Activated CD8-positive, alpha-beta memory T cell treated with anti-CD3 and anti-CD28 coated beads for 24 hours (primary cell): Measurements from ENCODE around the gene BCCIP.
A peak's percentile ranks its signal among the peaks of the same experiment; 100 is the strongest.

ENCODE experiments used
- DNase-seq: peaks from one replicate; pipeline ENCODE4 v3.0.0-alpha.2; 2020

The BCCIP gene

DNA sequence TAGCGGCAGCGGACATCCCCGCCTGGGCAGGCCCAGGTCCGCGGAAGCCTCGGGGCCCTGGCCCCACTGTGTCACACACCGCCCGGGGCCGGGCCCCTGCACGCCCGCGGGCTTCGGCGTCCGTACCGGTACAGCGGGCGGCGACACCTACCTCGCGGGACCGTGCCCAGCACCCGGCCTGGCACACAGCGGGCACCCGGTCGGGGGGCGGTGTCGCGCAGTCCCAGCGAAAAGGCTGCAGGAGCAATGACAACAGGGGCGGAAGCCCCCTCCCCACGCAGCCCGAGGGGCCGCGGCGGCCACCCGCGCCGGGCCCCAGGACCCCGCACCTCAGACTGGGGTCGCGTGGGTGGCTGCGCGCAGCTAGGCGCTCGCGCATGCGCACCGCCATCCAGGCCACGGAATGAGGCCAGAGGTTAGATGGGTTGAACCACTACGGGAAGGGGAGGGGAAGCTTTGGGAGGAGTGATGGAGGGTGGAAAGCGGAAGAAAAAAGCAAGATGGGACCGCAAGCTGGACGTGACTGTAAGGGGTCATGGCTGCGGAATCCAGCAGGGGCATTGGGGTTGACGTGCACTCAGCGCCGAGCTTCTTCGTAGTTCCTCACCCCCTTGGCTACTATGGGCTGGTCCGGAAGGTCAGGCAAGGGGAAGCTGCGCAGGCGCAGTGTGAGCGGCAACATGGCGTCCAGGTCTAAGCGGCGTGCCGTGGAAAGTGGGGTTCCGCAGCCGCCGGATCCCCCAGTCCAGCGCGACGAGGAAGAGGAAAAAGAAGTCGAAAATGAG, at the start of gene BCCIP, which contains the start of gene UROS:
Gene BCCIP, plus strand, starts transcription at position 669 of the 785 bp plus-strand sequence. Its CDS starts 12 bp downstream, at position 681.
Gene UROS, minus strand, starts transcription at position 381 of the 785 bp plus-strand sequence. CDS start 6,759 bp downstream, outside the sequence.
- peak; percentile 96 for DNase-seq

DNA sequence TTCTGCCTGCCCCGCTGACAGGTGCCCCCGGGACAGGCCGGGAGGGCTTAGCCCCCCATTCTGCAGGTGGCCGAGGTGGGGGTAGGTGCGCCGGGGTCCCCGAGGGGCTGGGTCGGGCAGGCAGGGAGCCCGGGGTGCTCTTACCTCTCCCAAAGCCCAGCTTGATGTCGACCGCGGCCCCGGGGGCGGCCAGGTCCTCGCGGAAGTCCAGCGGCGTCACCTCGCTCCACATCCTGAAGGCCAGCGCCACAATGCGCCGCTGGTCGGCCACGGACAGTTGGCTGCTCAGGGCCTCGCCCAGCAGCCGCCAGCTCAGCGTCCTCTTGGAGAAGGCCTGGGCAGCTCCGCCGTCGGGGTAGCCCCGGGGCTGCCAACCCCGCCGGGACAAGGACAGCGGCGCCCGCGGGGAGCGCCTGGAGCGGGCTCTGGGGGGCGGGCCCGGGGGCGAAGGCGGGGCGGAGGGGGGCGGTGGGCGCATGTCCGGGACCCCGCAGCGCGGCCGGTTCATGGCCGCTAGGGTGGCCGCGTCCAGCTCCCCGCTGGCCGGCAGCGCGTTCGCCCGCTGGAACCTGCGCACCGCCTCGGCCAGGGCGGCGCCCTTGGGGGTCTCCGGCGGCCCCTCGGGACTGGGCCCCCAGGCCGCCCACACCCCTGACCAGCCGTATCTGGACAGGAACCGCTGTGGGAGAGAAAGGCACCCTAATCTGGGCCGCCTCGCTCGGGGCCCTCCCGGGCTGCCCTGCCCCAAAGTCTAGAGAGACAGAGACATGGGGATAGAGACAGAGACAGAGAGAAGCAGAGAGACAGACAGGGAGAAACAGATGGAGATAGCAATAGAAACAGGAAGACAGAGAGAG, 49.4 kb upstream of the BCCIP start:
- DNase-seq, result no peak

DNA sequence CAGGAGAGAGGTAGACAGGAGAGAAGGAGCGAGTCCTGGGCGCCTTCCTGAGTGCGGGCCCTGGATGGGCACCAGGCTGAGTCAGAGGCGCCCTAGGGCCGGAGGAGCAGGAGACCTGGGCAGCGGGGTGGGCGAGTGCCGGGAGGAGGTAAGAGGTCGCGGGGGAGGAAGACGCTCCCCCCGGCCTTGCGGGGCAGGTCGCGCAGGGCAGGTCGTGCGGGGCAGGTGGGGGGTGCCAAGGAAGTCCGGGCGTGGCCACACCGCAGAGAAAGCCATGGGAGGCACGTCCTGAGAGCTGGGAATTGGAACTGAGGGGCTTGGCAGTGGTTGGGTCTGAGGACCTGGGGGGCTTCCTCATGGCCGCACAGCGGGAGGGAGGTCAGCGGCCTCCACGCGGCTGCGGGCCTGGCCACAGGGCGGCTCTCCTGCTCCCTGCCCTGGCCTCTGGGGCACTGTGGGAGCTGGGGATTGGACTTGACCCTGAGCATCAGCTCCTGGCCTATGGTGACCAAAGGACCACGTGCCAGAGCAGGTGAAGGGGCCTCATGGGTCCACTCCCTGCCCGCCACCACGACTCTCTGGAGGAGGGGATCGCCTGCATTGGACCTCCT, 48.7 kb upstream of the BCCIP start:
- DNase-seq, result no peak

DNA sequence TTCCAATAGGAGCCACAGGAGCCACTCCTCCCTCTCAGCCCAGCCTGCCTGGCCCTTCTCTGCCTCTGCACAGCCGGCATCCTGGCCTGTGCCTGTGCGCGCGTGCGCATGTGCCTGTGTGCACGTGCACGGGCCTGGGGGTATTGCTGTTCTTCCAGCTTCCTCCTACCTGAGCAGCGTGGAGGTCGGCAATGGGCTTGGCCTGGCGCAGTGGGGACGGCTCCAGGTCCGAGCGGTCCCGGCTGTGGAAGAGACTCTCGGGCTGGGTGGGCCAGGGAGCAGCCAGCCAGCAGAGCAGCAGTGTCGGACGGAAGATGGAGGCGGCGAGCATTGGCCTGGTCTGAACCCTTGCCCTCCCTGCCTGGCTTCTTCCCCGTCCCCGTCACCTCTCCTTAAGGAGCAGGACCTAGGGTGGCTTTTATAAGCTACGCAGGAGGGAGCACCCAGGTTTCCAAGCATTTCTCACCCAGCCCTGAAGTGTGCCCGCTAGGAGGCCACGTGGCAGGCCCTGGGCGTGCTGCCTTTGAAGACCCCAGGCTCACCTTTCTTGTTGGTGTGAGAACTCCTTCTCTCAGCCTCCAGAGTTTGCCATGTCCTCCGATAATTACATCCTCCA, 47.7 kb upstream of the BCCIP start, which contains the start of gene MMP21:
Gene MMP21, minus strand, starts transcription at position 331 of the 616 bp plus-strand sequence. Its CDS starts 0 bp downstream, at position 331.
- DNase-seq, result no peak

DNA sequence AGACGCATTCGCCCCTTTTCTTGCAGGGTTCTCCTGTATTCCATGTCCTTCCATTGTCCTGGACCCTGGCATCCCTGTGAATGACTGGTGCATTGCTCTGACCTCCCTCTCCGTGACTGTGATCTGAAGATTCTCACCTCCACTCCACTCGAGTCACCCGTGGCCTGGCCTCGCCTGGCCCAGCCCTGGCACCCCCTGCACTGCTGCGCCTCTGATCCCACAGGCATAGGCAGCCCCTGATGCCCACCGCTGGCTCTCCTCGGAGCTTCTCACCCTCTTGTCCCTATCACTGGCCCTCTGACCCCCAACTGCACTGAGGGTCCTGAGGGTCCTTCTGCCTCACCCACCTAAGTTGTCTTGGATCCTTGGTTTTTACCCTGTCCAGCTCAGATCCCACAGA, 45.5 kb upstream of the BCCIP start:
- no peak for DNase-seq

DNA sequence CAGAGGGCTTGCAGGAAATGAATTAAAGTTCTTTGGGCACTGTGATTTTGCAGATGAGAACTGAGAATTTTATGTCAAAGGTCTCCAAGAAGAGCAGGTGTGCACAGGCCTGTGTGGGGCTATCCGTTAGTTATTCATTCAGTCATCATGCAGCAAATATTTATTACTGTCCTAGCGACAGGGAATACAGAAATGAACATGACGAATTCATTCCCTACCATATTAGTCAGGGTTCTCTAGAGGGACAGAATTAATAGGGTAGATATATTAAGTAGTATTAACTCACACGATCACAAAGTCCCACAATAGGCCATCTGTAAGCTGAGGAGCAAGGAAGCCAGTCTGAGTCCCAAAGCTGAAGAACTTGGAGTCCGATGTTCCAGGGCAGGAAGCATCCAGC, 44.8 kb upstream of the BCCIP start:
- DNase-seq, result no peak

DNA sequence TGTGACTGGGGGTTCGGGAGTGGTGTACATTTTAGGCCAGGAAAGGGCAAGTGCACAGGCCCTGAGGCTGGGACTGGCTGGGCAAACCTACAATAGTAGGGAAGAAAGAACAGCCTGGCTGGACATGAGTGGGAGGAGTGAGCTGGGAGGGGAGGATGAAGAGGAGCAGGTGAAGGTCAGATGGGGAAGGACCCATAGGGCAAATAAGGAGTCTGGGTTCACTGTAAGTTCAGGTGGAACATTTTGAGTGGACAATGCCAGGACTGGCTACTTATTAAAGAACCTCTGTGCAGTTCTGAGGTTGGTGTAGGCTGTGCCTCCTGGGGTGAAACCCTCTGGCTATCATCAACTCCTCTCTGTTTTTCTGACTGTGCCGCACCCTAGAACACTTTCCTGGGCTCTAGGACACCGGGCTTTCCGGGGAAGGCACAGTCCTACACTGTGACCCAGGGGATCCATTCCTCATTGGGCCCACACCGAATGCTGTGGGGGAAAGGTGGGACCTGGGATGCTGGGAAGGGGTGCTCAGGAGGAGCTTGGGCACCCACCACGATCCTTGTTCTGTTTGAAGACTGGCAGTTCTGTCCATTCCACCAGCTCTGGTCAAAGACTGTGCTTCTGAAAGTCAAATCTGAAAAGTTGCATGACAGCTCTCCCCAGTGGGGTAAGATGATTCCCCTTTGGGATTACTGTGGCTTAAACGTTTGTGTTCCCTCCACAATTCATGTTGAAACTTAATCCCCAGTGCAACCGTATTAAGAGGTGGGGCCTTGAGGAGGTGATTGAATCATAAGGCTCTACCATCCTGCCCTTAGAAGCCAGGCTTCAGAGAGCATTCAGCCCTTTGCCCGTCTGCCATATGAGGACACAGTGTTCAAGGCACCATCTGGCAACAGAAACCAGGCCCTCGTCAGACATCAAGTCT, 43.7 kb upstream of the BCCIP start:
- DNase-seq, result peak; percentile 47

DNA sequence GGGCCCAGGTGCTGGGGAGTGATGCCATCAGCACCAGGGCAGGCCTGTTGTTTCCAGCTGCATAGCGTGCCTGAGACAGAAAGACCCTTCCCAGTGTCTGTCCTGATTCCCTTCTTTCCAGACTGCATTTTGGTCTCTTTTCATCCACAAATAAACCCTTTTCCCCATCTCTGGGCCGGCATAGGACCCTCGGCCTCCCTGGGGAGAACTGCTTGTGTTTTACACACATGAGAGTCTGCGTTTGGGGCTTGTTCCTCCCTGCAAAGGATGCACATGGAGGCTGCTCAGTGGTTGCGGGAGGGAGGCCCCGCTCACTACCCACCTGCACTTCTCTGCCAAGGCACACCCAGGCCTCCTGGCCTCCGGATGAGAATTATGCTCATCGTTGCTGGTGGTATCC, 42.0 kb upstream of the BCCIP start:
- no peak for DNase-seq

DNA sequence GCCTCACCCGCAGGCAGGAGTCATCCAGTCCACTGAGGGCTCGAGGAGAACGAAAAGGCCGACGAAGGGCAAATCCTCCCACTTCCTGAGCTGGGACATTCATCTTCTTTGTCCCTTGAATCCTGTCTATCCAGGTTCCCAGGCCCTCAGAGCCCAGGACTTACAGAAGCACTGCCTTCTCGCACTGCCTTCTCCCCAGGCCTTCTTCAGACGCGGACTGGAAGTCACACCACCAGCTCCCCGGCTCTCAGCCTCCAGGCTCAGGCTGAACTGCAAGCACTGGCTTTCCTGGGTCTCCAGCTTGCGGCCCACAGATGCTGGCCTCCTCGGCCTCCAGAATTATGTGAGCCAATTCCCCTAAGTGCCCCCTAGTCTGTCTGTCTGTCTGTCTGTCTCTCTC, 41.3 kb upstream of the BCCIP start:
- DNase-seq, result peak; percentile 15

DNA sequence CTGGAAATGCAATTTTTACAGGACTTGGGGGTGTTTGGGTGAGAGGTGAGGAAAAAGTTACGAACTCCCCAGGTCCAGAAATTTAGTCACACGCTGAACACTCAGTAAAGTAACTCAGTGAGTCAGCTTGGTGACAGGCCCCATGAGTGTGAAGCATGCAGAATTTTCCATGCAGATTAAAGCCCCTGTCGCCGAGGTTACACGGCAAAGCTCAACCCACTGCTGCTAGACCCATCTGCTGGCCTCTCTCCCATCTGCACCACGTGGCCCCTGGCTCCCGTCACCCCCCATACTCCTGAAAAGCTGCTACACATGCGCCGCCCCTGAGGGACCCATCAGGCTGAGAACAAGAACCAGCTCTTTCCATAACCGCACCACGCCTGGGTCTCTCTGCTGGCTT, 40.7 kb upstream of the BCCIP start:
- no peak for DNase-seq

DNA sequence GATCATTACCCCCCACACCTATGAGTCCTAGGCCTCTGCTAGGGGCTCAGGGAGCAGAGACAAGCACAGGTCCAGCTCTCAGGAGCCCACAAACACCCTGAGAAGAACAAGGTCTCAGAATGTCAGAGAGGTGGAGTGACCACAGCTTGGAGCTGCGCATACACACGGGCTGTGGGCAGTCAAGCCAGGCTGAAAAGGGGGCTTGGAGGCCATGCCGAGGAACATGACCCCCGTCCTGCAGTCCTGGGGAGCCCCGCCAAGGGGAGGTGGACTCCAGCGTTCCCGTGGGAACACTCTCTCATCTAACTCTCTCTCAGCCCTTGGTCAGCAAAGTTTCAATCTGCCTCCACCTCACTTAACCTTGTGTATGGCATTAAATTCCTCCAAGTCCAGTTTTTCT, 39.9 kb upstream of the BCCIP start:
- no peak for DNase-seq

DNA sequence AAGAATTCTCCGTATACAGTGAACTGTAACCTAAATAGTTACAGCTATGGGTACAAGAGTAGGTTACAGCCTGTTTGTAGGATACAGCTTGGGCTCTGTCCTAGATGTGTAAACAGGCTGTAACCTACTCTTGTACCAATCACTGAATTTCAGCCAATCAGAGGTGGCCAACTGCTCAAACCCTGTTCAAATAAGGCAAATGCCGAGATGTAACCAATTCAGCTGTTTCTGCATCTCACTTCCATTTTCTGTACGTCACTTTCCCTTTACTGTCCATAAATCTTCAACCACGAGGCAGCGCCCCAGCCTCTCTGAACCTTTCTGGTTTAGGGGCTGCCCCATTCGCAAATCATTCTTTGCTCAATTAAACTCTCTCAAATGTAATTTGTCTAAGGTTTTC, 39.4 kb upstream of the BCCIP start:
- no peak for DNase-seq

DNA sequence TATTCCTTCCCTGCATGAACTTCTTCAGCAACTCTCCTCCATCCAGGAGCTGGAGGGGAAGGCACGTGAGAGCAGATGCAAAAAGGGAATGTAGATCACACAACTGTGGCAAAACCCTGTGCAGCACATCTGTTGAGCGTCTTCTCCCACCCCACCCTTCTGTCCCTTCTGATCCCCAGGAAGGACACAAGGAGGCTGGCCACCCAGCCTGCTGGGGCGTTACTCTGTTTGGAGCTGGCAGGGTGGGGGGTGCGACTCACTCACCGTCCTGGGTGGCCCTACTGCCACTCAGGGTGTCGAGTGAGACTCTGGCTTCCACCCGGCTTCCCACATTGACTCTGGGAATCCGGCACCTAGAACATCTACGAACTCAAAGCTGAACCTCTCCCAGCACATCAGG, 37.6 kb upstream of the BCCIP start:
- no peak for DNase-seq

DNA sequence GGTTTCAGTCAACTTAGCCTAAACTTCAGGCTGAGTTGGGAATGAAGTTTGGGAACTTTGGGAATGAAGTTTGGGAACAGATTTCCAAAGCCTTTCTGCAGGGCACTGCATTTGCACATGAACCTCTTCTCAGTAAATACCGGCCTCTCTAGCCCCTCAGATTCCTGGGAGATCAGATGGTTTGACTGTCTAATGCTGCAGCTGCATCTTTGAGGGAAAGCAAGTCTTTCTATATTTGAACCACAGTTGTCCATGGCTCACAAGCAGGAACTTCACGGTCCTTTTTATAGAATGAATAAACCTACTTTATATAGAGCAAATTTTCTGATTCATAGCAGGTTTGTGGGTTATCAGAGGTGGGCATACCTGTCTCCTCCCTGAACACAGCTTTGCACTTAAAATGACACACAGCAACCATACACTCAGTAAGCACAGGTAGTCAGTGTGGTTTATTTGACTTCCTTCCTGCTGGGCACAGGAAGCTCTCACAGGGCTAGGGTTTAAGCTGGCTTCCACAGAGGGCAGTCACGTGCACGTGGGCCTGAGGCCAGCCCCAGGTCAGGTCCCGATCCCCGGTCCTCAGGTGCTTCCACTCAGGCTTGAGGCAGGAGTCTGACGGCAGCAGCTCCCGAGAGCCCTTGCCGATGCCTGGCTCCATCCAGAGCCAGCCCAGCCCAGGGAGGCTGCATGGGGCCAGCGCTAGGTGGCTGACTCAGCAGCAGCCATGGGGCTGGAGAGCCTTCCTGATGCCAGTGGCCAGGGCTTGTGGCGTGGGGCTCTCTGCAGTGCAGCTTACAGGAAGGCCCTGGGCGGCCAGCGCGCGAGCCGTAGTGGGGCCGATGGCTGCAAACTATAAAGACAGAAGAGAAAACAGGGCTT, 35.0 kb upstream of the BCCIP start:
- DNase-seq, result no peak

DNA sequence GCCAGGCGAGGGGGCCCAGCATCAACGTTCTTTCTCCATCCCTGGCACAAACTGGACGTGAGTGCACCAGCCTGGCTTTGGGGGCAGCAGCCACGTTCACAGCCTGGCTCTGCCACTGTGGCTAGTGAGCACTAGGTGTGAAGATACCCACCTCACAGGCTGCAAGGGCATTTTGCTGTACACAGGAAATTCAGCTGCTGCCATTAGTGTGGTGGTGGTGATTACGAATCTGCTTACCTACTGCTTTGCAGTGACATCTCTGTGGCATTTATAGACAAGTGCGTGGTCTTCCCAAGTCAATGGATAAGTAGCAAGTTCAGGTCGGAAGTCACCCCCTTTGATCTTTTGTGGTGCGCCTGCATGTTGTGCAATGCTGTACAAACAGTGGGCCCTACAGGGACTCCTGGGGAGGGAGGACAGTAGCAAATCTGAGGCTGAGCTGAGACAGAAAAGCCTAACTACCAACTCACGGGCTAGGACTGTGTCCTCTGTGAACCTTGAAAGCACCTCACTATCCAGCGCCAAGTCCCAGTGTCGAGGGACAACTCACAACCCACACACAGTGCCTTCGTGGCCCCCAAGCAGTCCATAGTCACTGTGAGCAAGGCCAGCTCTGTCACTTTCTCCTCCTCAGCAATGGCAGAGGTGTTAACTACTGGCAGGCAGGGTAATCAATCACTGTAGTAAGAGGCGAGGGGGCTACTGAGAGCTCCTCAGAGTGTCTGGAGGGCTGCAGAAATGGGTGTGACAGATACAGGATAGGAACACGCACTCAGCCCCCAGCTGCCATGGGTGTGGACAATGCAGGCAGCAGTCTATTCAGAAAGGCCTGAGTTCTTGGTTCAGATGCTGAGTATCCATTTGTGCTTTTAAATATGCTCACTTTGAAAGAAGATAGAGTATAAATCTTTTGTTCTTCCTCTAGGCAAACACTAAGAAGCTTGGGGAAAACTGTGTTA, 30.7 kb upstream of the BCCIP start:
- no peak for DNase-seq

DNA sequence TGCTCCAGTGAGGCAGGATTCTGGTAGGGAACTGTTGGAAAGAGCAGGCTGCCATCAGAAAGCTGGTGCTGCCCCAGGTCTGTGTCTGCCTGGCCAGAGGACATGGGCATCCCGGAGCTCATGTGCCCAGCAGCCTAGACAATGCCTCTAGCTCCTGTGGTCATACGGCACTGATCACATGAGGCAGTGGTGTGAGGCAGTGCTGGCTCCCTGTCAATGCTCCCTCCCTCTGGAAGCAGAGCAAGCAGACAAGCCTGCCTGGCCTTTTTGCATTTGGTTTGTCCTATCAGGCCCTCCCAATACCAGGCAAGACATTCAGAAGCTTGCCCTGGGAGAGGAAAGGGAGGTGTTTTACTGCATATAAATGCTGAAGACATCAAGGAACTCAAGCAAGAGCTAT, 28.2 kb upstream of the BCCIP start:
- DNase-seq, result no peak

DNA sequence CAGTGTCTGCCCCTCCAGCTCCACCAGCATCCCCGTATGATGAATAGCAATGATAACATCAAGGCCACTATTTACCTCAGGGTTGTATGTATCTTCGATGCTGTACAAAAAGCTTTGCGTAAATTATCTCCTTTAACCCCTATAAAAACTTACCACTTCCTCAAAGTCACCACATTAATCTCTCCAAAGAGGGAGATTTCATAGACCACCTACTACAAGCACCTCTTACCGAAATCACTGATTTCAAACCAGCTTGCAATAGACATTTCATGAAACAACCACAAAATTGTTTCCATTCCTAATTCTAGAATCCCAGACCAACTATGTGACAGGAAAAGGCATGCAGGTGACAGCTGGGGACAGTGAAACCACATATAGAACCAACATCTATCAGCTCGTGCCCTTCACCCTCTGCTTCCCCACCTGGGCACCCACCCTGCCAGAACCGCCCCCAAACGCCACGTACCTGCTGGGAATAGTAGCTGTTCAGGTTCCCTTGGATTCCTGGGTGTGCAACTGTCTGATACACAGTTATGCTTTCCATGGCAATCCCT, 27.6 kb upstream of the BCCIP start:
- DNase-seq, result no peak

DNA sequence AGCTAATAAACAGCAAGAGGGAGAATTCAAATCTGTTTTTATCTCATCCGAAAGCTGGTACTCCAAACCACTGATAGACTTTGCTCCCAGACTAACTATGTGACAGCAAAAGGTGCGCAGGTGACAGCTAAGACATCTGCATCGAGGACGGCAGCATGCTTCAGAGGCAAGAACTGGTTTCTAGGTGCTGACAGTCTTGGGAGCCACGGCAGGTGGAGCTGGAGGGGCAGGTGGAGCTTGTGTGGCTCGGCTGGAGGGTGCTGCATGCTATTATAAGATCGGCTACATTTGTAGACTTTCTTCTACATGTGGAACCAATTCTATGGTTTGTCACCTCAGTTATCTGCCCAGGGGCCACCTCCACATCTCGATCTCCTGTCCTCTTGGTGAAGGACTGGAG, 25.9 kb upstream of the BCCIP start:
- DNase-seq, result no peak

DNA sequence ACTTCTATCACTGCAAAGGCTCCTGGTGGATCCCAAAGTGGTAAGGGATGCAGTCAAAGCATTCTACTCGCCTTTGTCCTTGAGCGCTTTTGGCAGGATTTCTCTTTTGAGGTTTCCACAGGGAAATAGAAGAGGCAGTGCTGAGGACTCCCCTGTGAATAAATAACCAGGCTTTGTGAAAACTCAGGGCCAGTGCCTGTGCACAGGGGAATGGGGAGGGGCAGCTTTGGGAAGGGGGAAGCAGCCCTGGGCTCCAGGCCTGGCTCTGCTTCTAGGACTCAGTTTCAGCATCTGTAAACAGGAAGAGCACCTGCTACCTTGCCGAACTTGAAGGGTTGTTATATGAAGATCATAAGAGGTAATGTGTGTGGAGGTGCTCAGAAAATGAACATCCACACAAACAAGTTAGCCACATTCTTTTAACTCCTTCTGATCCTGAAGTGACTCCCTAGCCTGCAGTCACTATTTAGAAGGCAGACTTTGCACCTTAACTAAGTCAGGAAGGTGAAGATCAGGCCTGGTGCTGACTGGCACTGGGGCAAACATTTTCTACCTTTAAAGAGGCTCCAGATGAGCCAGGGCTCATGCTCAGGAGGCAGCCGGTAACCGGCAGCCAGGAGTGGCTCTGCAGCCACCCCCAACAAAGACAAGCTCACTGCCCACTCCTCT, 25.2 kb upstream of the BCCIP start:
- no peak for DNase-seq
